ENCODE data around the gene NINL. TPM values are rescaled to one million over a fixed set of nuclear protein-coding genes. Genes with fewer than 3 reads are reported as not detected.

NINL gene
- total RNA-seq, 1 experiment from 2014 or later, result 9.6 TPM

DNA sequence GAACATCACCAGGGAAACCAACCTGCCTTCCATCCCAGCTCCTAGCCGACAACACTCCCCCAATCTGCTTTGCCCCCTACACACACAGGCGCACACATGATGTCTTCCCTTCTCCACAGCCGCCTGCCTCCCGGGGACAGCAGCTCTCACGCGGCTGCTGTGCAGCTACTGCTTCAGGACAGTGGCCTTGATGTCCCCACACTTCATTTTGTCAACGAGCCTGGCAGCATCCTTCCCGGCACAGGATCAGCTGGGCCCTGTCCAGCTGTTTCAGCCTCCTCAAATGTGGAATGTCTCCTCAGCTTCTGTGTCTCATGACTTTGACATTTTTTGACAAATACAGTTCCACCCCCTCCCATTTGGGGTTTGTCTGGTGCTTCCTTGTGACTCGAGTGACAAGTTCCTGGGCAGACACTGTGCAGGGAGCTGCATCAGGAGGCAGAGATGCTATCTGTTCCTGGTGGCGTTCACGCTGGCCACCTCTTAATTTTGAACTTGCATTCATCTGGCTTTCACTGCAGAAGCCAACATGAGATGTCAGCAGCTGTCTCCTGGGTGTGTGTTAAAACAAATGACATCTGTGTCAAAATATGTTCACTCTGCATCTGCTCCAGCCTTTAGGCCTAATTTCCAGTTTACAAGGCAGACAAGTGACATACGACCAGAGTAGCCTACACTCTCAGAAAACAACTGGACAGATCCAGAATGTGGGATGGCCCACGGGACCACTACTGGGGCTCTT lies 120.7 kb downstream of the NINL start:
- no peak for DNase-seq (ENCODE audit: low read depth)

DNA sequence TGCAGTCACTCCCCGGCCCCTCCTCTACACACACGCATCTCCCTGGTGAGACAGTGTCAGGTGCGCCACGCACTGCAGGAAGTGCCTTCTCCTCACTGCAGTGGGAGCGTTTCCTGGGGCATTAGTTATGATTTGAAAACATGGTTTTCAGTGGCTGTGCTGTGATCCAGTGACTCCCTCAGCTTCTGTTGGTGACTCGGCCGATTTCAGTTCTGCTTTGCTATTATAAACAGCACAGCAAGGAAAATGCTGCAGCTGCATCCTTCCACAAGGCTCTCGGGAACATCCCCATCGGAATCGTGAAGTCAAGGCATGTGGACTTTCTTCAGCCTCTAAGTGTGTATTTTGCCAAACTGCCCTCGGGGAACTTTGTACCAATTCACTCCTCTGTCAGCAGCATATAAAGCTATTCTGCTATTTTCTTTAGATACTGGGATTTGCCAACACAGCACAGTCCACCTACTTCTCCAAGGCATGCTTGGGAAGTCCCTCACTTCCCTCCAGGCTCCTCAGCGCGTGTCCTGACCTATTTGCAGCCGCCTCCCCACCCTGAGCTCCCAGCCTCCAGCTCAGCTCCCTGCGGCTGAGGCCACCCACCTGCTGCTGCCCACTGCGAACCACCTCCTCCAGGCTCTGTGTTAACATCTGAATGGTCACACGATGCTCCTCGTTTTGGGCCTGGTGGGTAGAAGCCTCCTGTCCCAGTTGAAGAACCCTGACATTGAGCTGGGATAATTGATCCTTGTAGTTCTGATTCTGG lies 123.4 kb downstream of the NINL start:
- DNase-seq (ENCODE audit: low read depth), result no peak

DNA sequence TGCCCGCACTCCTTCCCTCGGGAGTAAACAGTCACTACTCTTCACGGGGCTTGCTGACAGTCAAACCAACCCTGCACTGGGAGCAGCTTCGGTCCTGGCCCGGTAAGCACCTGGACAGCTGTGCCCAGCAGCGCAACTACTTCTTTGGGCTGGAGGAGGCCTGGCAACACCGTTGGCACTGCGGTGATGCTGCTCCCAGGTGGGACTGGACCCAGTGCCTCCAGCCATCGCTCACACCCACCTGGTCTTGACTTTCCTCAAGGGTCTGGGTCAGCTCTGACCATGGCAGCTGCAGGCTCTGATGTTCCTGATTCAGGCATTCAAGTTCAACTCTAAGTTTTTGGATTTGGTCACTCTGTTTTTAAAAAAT lies 124.1 kb downstream of the NINL start:
- DNase-seq (ENCODE audit: low read depth), result no peak

DNA sequence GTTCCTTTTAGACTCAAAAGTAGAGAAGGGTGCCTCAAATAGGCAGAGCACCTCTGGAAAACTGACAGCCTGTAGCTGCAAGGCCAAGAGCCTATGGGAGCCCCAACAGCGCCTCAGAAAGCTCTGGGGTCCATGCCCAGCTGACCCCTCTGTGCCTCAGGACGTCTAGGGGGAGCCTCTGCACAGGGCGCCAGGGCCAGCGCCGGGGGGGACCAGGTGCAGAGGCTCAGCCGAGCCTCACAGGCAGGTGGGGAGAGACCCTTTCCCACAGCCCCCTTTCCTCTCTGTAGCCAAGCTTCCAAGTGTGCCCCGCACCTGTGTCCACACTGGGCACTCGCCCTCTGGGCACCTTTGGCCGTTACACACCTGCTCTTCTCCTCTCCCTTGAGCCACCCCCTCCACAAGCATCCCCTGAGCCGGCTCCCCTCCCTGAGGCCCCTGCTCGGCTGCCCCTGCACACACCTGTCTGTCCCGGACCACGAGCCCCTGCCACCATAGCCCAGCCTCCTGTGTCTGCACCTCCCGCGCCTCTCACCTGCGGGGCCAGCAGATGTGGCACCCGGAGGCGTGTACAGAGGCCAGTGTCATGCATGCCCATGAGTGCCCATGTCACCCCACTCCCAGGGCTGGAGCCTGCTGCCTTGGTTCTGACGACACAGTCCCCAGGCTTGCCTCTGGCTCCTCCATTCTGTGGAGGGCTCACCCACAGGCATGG lies 124.6 kb downstream of the NINL start:
- DNase-seq (ENCODE audit: low read depth), result no peak

DNA sequence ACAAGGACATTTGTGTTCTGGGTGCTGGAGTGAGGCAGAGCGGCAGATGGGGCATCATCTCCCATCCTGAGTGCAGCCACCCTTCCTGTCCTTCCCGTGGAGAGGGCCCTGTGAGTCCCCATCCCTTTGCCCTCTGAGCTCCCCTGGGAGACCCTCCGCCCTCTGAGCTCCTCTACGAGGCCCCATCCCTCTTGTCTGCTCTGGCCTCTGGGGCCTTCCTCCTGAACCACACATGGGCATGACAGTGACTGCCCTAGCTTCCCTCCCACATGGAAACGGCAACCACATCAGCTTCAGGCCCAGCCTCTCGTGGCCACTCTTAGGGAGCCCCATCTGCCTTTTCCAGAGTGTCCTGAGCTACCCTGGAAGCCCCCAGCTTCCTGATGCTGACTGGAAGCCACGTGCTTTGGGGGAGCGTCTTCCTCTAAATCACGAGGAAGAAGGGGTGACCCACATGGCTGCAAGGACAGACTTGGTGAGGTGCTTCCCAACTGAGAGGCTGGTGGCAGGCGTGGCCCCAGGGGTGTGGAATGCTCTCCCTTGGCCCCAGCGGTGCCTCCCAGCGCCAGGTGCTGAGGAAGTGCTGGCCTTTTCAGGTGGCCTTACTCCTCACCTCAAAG lies 125.3 kb downstream of the NINL start:
- no peak for DNase-seq (ENCODE audit: low read depth)

DNA sequence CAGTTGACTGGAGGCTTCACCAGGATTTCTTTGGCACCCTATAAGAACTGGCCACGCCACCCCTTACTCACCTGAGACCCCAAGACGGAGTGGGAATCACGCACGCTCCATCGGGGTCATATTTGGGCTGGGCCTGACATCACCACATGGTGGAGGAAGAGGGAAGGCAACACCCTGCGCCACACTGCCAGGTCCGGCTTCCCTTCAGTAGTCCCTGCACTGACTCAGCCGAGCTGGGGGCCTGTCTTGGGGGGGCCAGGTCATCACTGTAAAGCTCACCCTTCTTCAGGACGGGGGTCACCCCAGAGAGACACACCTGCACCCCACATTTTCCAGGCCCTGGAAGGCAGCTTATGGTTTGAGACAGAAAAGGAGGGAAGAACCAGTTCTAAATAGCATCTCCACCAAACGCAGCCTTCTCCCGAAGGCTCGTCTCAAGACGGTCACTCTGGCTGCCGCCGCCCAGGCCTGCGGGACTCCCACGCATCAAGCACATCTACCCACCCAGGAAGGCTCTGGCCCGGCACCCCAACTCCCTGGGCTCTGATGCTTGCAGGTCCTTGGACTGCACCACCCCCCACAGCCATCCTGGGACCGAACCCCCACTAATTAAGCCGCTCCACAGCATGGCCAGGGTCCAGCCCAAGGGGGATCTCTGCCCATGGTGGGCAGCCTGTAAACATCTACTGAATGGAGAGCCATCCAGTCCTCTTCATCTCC lies 126.1 kb downstream of the NINL start:
- DNase-seq (ENCODE audit: low read depth), result no peak

DNA sequence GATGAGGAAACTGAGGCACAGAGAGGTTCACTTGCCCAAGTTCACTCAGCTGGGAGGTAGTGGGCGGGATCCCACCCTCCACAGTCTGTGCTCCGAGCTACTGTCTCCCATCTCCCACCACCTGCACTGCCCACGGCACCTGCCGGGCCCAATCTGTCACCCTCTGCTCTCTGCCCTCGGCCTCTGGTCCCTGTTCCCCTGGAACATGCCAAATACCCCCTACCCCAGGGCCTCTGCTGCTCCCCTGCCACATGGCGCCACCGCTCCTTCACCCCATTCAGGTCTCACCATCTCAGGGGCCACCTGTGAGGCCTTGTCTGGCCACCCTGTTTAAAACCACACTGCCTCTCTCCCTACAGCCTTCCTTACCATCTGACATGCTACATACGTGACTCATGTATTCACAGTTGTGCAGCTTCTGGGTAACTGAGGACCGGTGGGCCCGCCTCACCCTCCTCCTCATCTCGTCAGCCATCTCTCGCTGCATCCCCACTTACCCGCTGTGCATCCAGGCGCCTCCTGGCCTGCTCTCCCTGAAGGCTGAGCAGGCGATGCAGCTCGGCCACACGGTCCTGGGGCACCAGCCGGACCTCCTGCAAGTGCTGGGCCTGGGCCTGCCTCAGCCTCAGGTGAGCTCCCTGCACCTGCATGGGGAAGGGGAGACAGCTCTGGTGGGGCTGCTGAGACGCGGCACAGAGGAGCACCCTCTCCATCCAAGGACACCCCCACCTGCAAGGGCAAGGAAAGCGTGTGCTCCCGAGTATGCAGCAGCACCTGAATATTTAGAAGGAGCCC lies 127.2 kb downstream of the NINL start:
- no peak for DNase-seq (ENCODE audit: low read depth)

DNA sequence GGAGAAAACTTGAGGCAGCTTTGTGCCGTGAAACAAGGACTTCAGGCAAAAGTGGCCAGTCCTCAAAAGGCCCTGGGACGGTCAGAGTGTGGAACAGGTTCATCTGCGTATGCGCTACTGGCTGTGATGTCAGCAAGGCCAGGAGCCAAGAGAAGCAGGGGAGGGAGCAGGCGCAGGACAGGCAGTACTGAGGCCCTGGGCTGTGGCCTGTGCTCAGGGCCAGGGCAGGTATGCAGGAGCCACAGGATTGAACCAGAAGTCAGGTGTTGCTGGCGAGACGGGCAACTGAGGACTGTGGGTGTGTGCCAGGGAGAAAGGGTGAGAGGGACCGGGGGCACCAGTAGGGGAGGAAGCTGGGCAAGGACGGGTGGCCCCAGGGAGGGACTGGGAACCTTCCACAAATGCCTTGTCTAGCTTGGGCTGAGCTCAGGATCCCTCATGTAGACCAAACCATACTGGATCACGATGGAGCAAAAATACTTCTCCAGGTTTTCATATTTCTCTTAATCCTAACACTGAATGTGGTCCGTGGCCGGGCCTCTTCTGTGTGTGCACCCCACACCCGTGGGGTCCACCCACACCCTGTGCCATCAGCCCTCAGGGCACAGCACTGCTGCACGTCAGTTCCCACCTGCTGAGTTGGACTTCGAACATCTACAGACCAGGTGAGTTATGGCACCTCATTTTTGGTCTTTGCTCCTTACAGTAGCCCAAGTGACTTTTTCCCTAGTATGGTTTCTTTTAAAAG lies 131.0 kb downstream of the NINL start:
- DNase-seq (ENCODE audit: low read depth), result no peak

DNA sequence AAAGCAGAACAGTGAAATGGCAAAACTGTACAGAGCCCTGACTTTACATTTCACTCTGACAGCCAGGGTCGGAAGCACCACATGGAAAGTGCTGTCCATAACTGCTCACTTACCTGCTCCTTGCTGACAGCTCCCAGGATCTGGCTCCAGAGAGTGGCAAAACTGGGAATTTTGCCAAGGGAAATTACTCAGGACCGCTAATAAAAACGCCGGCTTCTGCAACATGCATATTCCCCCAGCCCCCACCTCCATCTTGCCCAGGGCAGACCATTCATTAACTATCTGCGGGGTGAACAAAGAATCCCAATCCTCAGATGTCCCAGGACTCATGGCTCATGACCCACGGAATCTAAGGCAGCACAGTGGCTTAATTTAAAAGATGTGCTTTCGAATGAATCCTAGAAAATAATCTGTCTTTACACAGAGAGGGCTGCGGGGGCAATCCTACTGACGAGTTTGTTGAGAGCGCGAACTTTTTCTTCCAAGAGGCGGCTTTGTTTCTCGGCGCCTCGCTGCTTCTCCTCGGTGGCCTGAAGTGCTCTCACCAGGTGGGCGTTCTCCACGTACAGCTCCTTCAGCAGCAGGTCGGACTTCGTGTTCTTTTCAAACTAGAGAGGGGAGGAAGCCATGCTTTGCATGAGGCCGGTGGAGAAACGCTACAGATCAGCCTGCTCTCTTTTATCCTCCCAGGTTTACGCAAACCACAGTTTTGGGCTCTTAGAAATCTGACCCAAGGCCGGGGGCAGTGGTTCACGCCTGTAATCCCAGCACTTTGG lies 132.1 kb downstream of the NINL start:
- DNase-seq (ENCODE audit: low read depth), result peak; percentile 92

DNA sequence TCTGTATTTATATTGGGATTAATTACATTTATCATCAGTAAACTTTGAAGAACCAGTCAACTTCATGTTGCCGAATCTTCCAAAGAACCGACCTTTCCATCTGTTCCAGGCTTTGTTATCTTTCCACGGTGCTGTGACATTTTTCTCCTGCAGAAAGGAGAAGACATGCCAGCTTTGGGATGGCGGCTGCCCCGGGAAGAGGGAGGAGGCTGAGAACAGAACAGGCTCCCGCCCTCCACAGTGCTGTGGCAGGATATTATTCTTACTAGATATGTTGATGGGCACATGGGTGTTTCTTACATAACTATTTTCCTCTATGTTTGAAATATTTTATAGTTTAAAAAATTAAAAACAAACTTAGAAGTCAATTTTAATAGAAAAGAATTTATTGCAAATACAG lies 133.0 kb downstream of the NINL start:
- DNase-seq (ENCODE audit: low read depth), result no peak

DNA sequence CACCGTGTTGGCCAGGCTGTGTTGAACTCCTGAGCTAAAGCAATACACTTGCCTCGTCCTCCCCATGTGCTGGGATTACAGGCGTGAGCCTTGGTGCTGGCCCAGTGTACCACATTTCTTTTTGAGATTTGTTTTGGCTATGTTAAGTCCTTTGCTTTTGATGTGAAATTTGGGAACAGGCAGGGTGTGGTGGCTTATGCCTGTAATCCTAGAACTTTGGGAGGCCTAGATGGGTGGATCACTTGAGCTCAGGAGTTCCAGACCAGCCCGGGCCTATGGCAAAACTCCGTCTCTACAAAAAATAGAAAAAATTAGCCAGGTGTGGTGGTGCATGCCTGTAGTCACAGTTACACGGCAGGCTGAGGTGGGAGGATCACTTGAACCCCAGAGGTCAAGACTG lies 137.7 kb downstream of the NINL start:
- no peak for DNase-seq (ENCODE audit: low read depth)

DNA sequence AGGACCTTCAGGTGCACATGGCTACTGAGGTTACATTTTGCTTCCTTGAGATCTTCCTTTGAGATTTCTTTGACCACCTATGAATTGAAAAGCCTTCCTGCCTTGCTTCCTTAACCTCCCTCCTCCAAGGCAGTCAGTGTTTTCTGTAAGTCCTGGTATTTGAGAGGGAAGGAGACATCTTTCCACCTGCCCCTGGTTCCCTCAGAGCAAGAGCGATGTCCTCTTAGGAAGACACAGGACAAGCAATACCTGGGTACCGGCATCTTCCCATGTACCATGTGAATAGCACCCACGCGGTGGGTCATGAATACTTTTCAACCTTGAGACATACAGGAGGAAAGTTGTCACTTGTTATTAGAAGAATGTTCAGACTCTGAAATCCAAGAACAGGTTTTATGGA lies 140.8 kb downstream of the NINL start:
- no peak for DNase-seq (ENCODE audit: low read depth)

DNA sequence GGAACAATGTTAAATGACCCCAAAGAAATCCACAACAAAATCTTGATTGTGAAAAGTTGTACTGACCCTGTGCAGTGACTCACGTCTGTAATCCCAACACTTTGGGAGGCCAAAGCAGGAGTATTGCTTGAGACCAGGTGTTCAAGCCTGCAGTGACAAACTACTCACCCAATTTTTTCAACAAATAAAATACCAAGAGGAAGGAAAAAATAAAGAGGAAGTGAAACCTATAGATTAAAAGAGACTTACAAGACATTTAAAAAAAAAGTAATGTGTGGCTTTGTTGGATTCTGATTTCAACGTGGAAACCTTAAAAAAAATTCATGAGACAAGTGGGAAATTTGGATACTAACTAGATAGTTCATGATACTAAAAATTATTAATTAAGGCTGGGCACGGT lies 146.0 kb downstream of the NINL start:
- DNase-seq (ENCODE audit: low read depth), result no peak

DNA sequence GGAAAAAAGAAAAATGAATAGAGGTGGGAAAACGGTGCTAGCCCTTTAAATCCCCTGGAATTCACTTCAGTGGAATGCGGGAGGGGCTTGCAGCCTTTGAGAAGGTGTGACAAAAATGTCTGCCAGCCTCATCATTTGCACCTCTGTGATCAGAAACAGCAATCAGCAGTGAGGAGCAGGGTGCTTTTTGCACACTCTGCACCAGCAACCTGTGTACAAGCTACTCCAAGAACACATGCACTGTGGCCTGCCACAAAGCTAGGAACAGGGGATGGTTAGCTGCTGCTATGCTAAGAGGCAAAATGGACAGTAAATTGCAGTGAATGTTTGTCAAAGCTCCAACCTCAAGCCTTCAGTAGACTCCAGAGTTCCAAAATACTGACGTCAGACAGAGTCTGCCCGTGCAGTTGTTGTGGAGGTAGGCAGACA lies 148.2 kb downstream of the NINL start:
- no peak for DNase-seq (ENCODE audit: low read depth)

DNA sequence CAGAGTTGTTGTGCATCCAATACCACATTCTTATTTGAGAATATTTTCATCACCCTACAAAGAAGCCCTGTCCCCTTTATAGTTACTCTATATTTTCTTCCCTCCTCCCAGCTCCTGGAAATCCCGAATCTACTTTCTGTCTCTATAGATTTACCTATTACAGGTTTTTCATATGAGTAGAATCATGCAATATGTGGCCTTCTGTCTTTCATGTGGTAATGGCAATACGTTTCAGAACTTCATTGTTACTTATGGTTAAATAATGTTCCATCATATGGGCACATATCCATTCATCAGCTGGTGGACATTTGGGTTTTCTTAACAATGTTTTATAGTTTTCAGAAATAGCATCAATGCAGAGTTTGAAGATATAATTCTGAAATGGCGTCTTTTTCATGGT lies 160.8 kb downstream of the NINL start:
- DNase-seq (ENCODE audit: low read depth), result no peak

DNA sequence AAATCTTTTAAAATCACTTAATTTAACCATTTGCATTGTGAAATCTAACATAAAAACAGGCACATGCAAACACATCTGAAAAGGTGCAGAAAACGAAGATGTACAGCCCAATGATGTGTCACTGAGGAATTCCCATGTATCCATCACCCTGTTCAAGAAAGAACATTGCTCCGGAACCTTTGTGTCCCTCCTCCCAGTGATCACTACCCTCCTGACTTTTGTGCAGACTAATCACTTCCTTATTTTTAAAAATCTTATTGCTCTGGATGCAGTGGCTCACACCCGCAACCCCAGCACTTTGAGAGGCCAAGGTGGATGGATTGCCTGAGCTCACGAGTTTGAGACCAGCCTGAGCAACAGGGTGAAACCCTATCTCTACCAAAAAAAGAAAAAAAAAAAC lies 163.3 kb downstream of the NINL start:
- DNase-seq (ENCODE audit: low read depth), result no peak

DNA sequence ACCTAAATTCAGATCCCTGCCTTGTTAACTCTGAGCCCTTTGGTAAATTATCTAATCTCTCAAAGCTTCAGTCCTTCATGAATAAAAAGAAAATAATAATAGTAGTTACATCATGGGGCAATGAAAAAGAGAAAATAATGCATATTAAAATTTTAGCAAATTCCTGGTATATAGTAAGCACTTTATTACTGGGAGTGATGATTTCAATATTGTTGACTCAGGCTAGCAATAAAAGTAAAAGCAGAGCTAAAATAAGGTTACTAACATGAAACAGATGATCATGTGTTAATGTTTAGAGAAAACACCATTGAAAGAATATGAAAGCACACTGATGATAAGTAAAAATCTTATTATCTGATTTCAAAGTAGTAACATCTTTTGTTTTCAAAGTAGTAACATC lies 164.2 kb downstream of the NINL start:
- no peak for DNase-seq (ENCODE audit: low read depth)

DNA sequence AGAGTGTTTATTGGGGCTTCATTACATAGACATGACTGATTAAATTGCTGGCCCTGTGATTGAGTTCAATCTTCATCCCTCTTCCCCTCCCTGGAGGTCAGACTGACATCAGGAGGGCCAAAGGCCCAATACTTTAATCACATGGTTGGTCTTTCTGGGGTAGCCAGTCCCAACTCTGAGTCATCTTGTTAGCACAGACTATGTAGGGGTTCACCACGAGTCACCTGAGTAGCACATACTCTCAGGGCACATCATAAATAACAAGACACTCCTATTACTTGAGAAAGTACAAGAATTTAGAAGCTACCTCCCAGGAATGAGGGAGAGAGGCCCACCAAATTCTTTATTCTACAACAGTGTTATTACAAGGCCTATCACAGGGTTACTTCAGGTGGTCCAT lies 166.6 kb downstream of the NINL start:
- DNase-seq (ENCODE audit: low read depth), result peak; percentile 58

DNA sequence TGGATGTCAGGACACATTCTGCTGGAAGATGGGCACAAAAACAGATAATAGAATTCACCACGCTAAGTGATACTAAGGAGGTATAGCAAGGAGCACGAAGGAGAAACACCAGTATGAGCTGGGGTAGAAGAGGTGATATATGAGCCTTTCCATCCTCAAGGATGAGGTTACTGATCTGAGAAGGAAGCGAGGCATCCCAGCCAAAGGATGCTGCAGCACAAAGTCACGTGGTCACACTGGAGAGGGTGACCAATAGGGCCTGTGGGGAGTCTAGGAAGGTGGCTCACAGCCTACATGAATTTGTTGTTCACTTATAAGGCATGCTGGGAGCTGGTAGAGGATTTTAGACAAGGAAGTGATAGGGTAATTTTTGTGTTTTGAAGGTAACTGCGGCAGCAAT lies 176.4 kb downstream of the NINL start:
- DNase-seq (ENCODE audit: low read depth), result no peak
